Adrenal gland (tissue), 5 donors: ENCODE results near the gene RASL10B.

Source experiments
- POLR2A ChIP-seq, 2 donors: fragments of 450-650 bp; IDR thresholded peaks; one replicate each; pipeline ENCODE4 v1.6.1; 2017; ENCODE audit warnings: antibody characterized with exemption in 2 of 2, mild to moderate bottlenecking in 2 of 2, moderate library complexity in 1 of 2
- TF ChIP-seq, protein P1 (sequence below), 6 experiments: fragments of 450-650 bp in 4 of 6; fragments of 200-600 bp in 2 of 6; sonication (generic) in 1 of 6; IDR thresholded peaks; 1 replicate in 5 of 6; 2 replicates in 1 of 6; pipeline versions ENCODE4 v1.5.1 to v1.8.0; 2016 to 2021; ENCODE audit warnings: antibody characterized with exemption in 6 of 6, mild to moderate bottlenecking in 2 of 6, moderate library complexity in 1 of 6
- donor health status: DM: no; HTN: no; CAD: no.

DNA sequence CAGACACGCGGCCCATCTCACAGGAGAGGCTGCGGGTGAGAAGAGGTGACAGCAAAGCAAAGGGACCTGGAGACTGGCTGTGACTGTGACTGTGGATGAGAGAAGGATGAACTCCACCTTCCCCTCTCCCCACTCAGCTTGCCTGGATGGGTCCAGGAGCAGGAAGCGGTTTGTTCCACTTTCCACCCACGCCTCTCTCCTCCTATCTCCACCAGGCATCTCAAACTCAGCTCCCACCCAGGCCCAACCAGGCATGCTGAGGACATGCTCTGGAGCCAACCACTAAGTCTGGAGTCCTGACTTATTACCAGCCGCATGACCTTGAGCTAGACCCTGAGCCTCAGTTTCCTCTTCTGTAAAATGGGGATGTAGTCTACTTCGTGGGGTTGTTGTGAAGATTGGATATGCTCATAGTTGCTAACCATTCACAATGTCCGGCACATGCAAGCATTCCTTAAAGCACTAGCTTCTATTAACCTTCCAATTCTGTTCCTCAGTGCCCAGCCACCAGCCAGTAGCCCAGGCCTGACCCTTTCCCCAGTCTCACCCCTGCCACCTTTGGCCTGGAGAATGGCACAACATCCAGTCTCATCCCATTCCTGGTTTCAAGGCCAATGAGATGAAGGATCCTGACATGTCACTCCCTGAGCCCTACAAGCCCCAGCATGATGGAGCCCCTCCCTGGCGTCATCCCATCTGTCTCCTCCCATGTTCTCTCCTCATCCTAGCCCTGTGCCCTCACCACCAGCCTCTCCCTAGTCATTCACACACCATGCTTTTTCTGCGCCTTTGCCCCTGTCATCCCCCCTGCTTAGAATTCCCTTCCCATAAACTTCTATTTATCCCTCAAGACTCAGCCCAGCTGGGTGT lies 19.3 kb downstream of the RASL10B start:
- TF ChIP-seq, protein P1, sequence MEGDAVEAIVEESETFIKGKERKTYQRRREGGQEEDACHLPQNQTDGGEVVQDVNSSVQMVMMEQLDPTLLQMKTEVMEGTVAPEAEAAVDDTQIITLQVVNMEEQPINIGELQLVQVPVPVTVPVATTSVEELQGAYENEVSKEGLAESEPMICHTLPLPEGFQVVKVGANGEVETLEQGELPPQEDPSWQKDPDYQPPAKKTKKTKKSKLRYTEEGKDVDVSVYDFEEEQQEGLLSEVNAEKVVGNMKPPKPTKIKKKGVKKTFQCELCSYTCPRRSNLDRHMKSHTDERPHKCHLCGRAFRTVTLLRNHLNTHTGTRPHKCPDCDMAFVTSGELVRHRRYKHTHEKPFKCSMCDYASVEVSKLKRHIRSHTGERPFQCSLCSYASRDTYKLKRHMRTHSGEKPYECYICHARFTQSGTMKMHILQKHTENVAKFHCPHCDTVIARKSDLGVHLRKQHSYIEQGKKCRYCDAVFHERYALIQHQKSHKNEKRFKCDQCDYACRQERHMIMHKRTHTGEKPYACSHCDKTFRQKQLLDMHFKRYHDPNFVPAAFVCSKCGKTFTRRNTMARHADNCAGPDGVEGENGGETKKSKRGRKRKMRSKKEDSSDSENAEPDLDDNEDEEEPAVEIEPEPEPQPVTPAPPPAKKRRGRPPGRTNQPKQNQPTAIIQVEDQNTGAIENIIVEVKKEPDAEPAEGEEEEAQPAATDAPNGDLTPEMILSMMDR (IDR thresholded peaks at IDR 0.05), result no peak
- TF ChIP-seq POLR2A (IDR thresholded peaks at IDR 0.05), result no peak
